Endodermal cell (in vitro differentiated cells): Measurements from ENCODE around the gene SKIL. TPM values are rescaled to one million over a fixed set of nuclear protein-coding genes. Genes with fewer than 3 reads are reported as not detected.

Source experiments
- DNase-seq: peaks from one replicate; pipeline ENCODE4 v3.0.0-alpha.2; 2017
- H3K27ac ChIP-seq: 2 replicates; pipeline ENCODE4 v1.5.1; 2013; ENCODE audit warnings: mild to moderate bottlenecking, low read depth, low read length, moderate library complexity
- H3K27me3 ChIP-seq: 2 replicates; pipeline ENCODE4 v1.6.1; 2013; ENCODE audit warnings: mild to moderate bottlenecking, low read length, moderate library complexity; ENCODE audit not compliant: insufficient read depth, control insufficient read depth, poor library complexity, severe bottlenecking
- H3K36me3 ChIP-seq: 2 replicates; pipeline ENCODE4 v1.7.0; 2013; ENCODE audit warnings: mild to moderate bottlenecking, low read length, moderate library complexity; ENCODE audit not compliant: control insufficient read depth, insufficient read depth
- H3K4me1 ChIP-seq: one replicate; pipeline ENCODE4 v1.7.0; 2013; ENCODE audit warnings: low read length; ENCODE audit not compliant: control insufficient read depth, insufficient read depth
- H3K4me3 ChIP-seq: 2 replicates; pipeline ENCODE4 v1.5.1; 2013; ENCODE audit warnings: mild to moderate bottlenecking, low read length, moderate library complexity
- H3K9ac ChIP-seq: 2 replicates; pipeline ENCODE4 v1.6.1; 2013; ENCODE audit warnings: mild to moderate bottlenecking, low read length, moderate library complexity; ENCODE audit not compliant: poor library complexity, severe bottlenecking; ENCODE audit errors: extremely low read depth
- H3K9me3 ChIP-seq: 2 replicates; pipeline ENCODE4 v1.6.1; 2013; ENCODE audit warnings: mild to moderate bottlenecking, low read length, moderate library complexity; ENCODE audit not compliant: control insufficient read depth
- H3K27ac Mint-ChIP-seq: 2 replicates; pipeline ENCODE4 v1.8.0; 2020; ENCODE audit warnings: mixed read lengths
- H3K27me3 Mint-ChIP-seq: 2 replicates; pipeline ENCODE4 v1.8.0; 2021; ENCODE audit warnings: mild to moderate bottlenecking, mixed read lengths; ENCODE audit not compliant: insufficient read depth
- H3K36me3 Mint-ChIP-seq: 2 replicates; pipeline ENCODE4 v1.8.0; 2020; ENCODE audit warnings: low read depth, mixed read lengths
- H3K4me1 Mint-ChIP-seq: 2 replicates; pipeline ENCODE4 v1.8.0; 2020; ENCODE audit warnings: mixed read lengths
- H3K4me3 Mint-ChIP-seq: 2 replicates; pipeline ENCODE4 v1.8.0; 2020; ENCODE audit warnings: mild to moderate bottlenecking, moderate library complexity, mixed read lengths
- H3K9me3 Mint-ChIP-seq: 2 replicates; pipeline ENCODE4 v1.8.0; 2020; ENCODE audit warnings: mild to moderate bottlenecking, mixed read lengths
- CTCF ChIP-seq: fragments of 200-600 bp; sonication (generic); conservative IDR thresholded peaks from 2 replicates; pipeline ENCODE4 v1.5.0; 2021; ENCODE audit warnings: antibody characterized with exemption, mild to moderate bottlenecking
- WGBS, 2 experiments: methylation state at CpG; one replicate each; pipeline versions ENCODE4 v1.1.5 to v1.1.7; 2013; ENCODE audit warnings: missing lambda C conversion rate in 2 of 2, mixed read lengths in 1 of 2; ENCODE audit not compliant: insufficient coverage in 1 of 2, insufficient read length in 1 of 2; 5-methylcytosine and 5-hydroxymethylcytosine counted together
- total RNA-seq, 2 donors: library from RNA; stranded (reverse); fragmentation: NEBNext Ultra II Directional in 1 of 2; extraction: Animal tissue kit (Norgen Biotek cat#: 25700) in 1 of 2; gene quantifications; 2 replicates in 1 of 2; 3 replicates in 1 of 2; pipeline ENCODE4 v1.2.1, GENCODE V29; 2021

The SKIL gene
- total RNA-seq, 2 donors from 2014 or later: 147 to 174 TPM

GRCh38 chr3:170431054-170431453, 73.5 kb downstream of the SKIL start:
- H3K36me3 ChIP-seq: no peaks in the 10 kb centered on the region
- no peak overlapping the region for H3K9ac ChIP-seq
- Mint-ChIP-seq H3K4me1 (peaks cover 16% of the 10 kb centered on the region), H3K9me3 (no peaks in the 10 kb centered on the region), H3K27ac (no peak overlapping the region), H3K36me3 (peaks cover 2% of the 10 kb centered on the region), H3K27me3 (peaks cover 11% of the 10 kb centered on the region), H3K4me3 (no peak overlapping the region)
- H3K27ac ChIP-seq: no peak overlapping the region
- peak; percentile 69 for TF ChIP-seq CTCF
- DNase-seq: no peak
- 95 to 100% methylated on average over 1 to 3 of the region's 3 CpGs for WGBS, 2 experiments
- no peak overlapping the region for H3K4me3 ChIP-seq
- no peaks in the 10 kb centered on the region for H3K9me3 ChIP-seq
- H3K27me3 ChIP-seq: peaks cover 4% of the 10 kb centered on the region
- peaks cover 4% of the 10 kb centered on the region for H3K4me1 ChIP-seq

- Mint-ChIP-seq H3K4me3 (no peak overlapping the region), H3K27me3 (peaks cover 11% of the 10 kb centered on the region), H3K27ac (no peak overlapping the region), H3K9me3 (no peaks in the 10 kb centered on the region), H3K36me3 (peaks cover 2% of the 10 kb centered on the region), H3K4me1 (peaks cover 15% of the 10 kb centered on the region)
- H3K4me3 ChIP-seq: no peak overlapping the region
- H3K9me3 ChIP-seq: no peaks in the 10 kb centered on the region
- no peak overlapping the region for H3K9ac ChIP-seq
- no peak for TF ChIP-seq CTCF
- no peaks in the 10 kb centered on the region for H3K36me3 ChIP-seq
- peaks cover 4% of the 10 kb centered on the region for H3K4me1 ChIP-seq
- H3K27me3 ChIP-seq: peaks cover 4% of the 10 kb centered on the region
- H3K27ac ChIP-seq: no peak overlapping the region
- WGBS, 2 experiments: 95 to 97% methylated on average over 9 to 14 of the region's 14 CpGs
- DNase-seq: no peak
Measured at GRCh38 chr3:170432416-170432815, 74.9 kb downstream of the SKIL start.

- Mint-ChIP-seq H3K4me1 (peaks cover 14% of the 10 kb centered on the region), H3K27ac (no peak overlapping the region), H3K9me3 (no peaks in the 10 kb centered on the region)
Measured at GRCh38 chr3:170436697-170437096, 79.2 kb downstream of the SKIL start.

More at GRCh38 chr3:170436697-170437096, 79.2 kb downstream of the SKIL start:
- Mint-ChIP-seq H3K36me3 (no peaks in the 10 kb centered on the region), H3K27me3 (peaks cover 2% of the 10 kb centered on the region), H3K4me3 (no peak overlapping the region)
- Histone ChIP-seq H3K9ac (no peak overlapping the region), H3K27me3 (no peaks in the 10 kb centered on the region), H3K9me3 (no peaks in the 10 kb centered on the region), H3K36me3 (no peaks in the 10 kb centered on the region), H3K4me1 (peaks cover 4% of the 10 kb centered on the region), H3K27ac (no peak overlapping the region), H3K4me3 (no peak overlapping the region)
- 86 to 100% methylated on average over 1 to 2 of the region's 2 CpGs for WGBS, 2 experiments
- DNase-seq: no peak
- TF ChIP-seq CTCF: no peak
